ENCODE measurements around the gene CNPY1.

CNPY1 gene

GRCh38 chr7:155452505-155453295, 93.7 kb downstream of the CNPY1 start:
- DNase-seq = no peak

DNA sequence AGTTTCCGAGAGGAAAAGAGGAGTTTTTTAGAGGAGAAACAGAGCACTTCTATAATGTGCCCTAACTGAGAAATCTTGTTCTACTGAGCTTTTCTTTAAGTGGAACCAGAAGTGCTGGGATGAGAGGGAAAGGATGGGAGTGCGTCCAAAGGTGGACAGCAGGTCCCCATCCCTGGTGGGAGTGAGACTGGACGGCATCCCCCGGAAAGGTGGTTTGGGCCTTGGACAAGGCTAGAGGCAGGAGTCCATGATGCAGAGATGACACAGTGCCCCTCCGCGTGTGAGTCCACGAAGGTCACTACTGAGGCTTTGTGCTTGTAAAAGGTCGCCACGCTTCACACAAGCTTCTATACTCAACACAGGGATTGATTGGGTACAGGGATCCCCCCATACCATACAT, 94.5 kb downstream of the CNPY1 start:
- DNase-seq = no peak

Data from central memory CD4-positive, alpha-beta T cell (primary cell).